Upper lobe of left lung (tissue), 6 donors: Measurements from ENCODE around the gene TUFM. TPM values are rescaled to one million over a fixed set of nuclear protein-coding genes. Genes with fewer than 3 reads are reported as not detected.

ENCODE experiments used
- ATAC-seq, 2 donors: fragments of 200-7000 bp; cut with Tn5 transposase; one replicate each; pipeline ENCODE4 v1.9.1; 2022; ENCODE audit warnings: mild to moderate bottlenecking in 2 of 2, moderate library complexity in 2 of 2; ENCODE audit not compliant: low FRiP score in 2 of 2
- DNase-seq, 2 donors: peaks; one replicate each; pipeline ENCODE4 v3.0.0-alpha.2; 2019 to 2020
- H3K27ac ChIP-seq, 4 donors: fragments of 200-600 bp; sonication (generic); one replicate each; pipeline ENCODE4 v1.5.1; 2016 to 2019
- H3K27me3 ChIP-seq, 4 donors: fragments of 200-600 bp; sonication (generic); one replicate each; pipeline ENCODE4 v1.5.1; 2017 to 2019
- H3K36me3 ChIP-seq, 4 donors: fragments of 200-600 bp; sonication (generic); one replicate each; pipeline ENCODE4 v1.5.1; 2016 to 2019
- H3K4me1 ChIP-seq, 4 donors: fragments of 200-600 bp; sonication (generic); one replicate each; pipeline ENCODE4 v1.5.1; 2018 to 2019
- H3K4me3 ChIP-seq, 4 donors: fragments of 200-600 bp; sonication (generic); one replicate each; pipeline ENCODE4 v1.5.1; 2017 to 2019; ENCODE audit warnings: mild to moderate bottlenecking in 2 of 4, moderate library complexity in 1 of 4
- H3K9me3 ChIP-seq, 4 donors: fragments of 200-600 bp; sonication (generic); one replicate each; pipeline ENCODE4 v1.5.1; 2018 to 2019
- CTCF ChIP-seq, 6 experiments: fragments of 450-650 bp in 4 of 6; fragments of 200-600 bp in 2 of 6; sonication (generic) in 2 of 6; IDR thresholded peaks; one replicate each; pipeline ENCODE4 v1.5.1; 2016 to 2019; ENCODE audit warnings: antibody characterized with exemption in 6 of 6
- EP300 ChIP-seq, 4 donors: sonication (generic); formaldehyde crosslinking; IDR thresholded peaks; one replicate each; pipeline ENCODE4 v1.5.1; 2017; ENCODE audit warnings: antibody characterized with exemption in 4 of 4, control low read depth in 2 of 4
- POLR2A ChIP-seq, 4 donors: fragments of 450-650 bp; IDR thresholded peaks; one replicate each; pipeline ENCODE4 v1.5.1; 2016 to 2017; ENCODE audit warnings: antibody characterized with exemption in 4 of 4, mild to moderate bottlenecking in 2 of 4
- POLR2AphosphoS5 ChIP-seq, 2 donors: sonication (generic); formaldehyde crosslinking; IDR thresholded peaks; one replicate each; pipeline ENCODE4 v1.5.1; 2017; ENCODE audit warnings: antibody characterized with exemption in 2 of 2
- WGBS, 2 donors: methylation state at CpG; one replicate each; pipeline ENCODE4 v1.1.5; 2017 to 2018; 5-methylcytosine and 5-hydroxymethylcytosine counted together
- total RNA-seq, 6 donors: library from RNA; depleted of rRNA in 4 of 6; stranded (reverse); fragments of >200 nt in 4 of 6; gene quantifications; one replicate each; pipeline versions ENCODE4 v1.1.0 to v1.2.1, GENCODE V29; 2016 to 2021
- donor health status: DM: no; HTN: no; CAD: no; lungs with moderate emphysema.
- donor health status: DM: no; HTN: yes; CAD: no; lungs with severe emphysema.

The TUFM gene
- total RNA-seq, 6 donors from 2014 or later: 87.7 to 143 (median 118) TPM

DNA sequence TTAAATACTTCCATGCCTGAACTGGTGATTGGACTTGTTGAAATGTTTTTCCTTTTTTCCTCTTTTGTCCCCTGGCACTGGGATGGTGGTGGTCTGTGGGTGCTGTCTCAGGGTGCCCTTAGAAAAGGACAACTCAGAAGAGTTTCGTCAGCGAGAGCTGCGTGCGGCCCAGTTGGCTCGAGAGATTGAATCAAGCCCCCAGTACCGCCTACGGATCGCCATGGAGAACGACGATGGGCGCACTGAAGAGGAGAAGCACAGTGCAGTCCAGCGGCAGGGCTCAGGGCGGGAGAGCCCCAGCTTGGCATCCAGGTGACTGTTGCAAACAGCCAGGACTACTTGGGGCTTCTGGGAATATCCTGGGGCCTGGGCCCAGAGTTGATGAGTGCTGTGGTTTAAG, 16.4 kb downstream of the TUFM start:
- 93 to 97% methylated on average over 13 of the region's 13 CpGs for WGBS, 2 donors
- peaks cover 71 to 97% (median 91%) of the 10 kb centered on the region in 4 donors for H3K36me3 ChIP-seq
- TF ChIP-seq EP300 (IDR thresholded peaks at IDR 0.05): no peak
- TF ChIP-seq POLR2AphosphoS5 (IDR thresholded peaks at IDR 0.05): no peak

GRCh38 chr16:28826141-28826540, 20.0 kb downstream of the TUFM start:
- TF ChIP-seq POLR2A (IDR thresholded peaks at IDR 0.05): no peak
- no peak for TF ChIP-seq EP300 (IDR thresholded peaks at IDR 0.05)
- no peak for TF ChIP-seq CTCF (IDR thresholded peaks at IDR 0.05)
- no peak for TF ChIP-seq POLR2AphosphoS5 (IDR thresholded peaks at IDR 0.05)
- Histone ChIP-seq H3K9me3 (no peaks in the 10 kb centered on the region), H3K27ac (no peak overlapping the region), H3K27me3 (no peaks in the 10 kb centered on the region), H3K4me1 (peaks cover 15 to 30% (median 21%) of the 10 kb centered on the region in 4 donors), H3K36me3 (peaks cover 36 to 61% (median 55%) of the 10 kb centered on the region in 4 donors), H3K4me3 (no peak overlapping the region)
- WGBS, 2 donors: 63 to 70% methylated on average over 6 of the region's 6 CpGs
- ATAC-seq (no peak), DNase-seq (no peak)

More for the DNA sequence above, 16.4 kb downstream of the TUFM start:
- no peaks in the 10 kb centered on the region for H3K9me3 ChIP-seq
- DNase-seq (no peak), ATAC-seq (no peak)
- no peaks in the 10 kb centered on the region for H3K27me3 ChIP-seq
- H3K4me1 ChIP-seq: peaks cover 8 to 16% (median 10%) of the 10 kb centered on the region in 4 donors
- no peak overlapping the region for H3K27ac ChIP-seq
- no peak overlapping the region for H3K4me3 ChIP-seq

DNA sequence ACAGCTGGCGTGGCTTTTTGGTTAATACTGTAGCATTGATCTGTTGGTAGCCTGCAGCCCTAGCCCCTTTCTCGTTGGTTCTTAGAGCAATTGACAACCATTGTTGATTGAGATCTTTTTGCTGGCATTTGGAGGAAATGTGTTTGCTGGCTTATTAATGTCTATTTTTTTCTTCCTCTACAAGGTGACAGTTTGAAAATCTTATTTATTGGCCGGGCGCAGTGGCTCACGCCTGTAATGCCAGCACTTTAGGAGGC, 21.5 kb downstream of the TUFM start:
- Histone ChIP-seq H3K4me3 (peak overlapping the region; percentile 85 to 99 (median 95)), H3K27ac (peak overlapping the region; percentile 97 to 100 (median 98)), H3K9me3 (no peaks in the 10 kb centered on the region), H3K36me3 (peaks cover 21 to 46% (median 40%) of the 10 kb centered on the region in 4 donors), H3K4me1 (peaks cover 15 to 30% (median 21%) of the 10 kb centered on the region in 4 donors), H3K27me3 (no peaks in the 10 kb centered on the region)
- TF ChIP-seq EP300 (IDR thresholded peaks at IDR 0.05) (no peak), CTCF (IDR thresholded peaks at IDR 0.05) (no peak), POLR2AphosphoS5 (IDR thresholded peaks at IDR 0.05) (no peak), POLR2A (IDR thresholded peaks at IDR 0.05) (no peak)
- 34 to 48% methylated on average over 5 of the region's 5 CpGs for WGBS, 2 donors
- no peak for DNase-seq
- no peak for ATAC-seq

DNA sequence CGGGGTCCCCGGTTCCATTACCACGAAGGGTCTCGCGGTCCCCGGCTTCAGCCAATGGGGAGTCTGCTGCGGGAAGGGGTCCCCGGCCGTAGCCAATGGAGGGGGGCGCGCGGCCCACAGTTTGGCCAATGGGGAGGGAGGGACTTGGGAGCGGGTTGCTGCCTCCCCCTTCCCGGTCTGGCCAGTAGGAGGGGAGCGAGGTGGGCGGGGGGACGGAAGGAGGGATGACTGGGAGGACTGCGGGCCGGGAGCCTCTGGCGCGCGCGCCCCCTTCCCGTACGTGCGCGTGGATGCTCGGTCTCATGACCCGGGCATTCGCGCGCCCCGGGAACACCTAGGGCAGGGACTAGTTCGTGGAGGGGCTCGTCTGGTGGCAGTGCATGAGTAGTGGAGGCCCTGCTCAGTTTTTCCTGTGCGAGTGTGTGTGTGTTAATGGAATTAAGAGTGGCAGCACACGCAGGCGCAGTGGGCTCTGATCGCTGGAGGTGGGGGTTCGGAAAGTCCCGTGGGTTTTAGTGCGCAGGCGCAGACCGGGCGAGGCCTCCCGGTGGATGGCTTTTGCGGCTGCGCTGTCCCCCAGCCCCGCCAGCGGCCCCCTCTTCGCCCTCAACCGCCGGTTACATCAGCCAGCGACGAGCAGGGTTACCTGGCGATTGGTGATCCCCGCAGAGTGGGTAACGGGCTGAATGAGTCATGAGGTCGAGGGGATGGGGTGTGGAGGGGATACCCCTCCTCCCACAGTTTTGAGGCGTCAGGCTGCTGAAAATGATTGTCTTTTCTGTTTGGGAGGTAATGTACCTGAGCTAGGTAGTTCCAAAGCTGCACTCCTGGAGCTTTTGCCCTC, 22.1 kb downstream of the TUFM start:
- Histone ChIP-seq H3K9me3 (no peaks in the 10 kb centered on the region), H3K36me3 (peaks cover 17 to 41% (median 35%) of the 10 kb centered on the region in 4 donors), H3K4me1 (peaks cover 15 to 30% (median 21%) of the 10 kb centered on the region in 4 donors), H3K4me3 (peak overlapping the region; percentile 85 to 99 (median 95)), H3K27ac (peak overlapping the region; percentile 97 to 100 (median 98)), H3K27me3 (no peaks in the 10 kb centered on the region)
- ATAC-seq (peak; percentile 96 to 97), DNase-seq (peak; percentile 95 to 96)
- WGBS, 2 donors: 0 to 1% methylated on average over 25 to 41 of the region's 60 CpGs
- peak in 1 of 4 donors; percentile 49 for TF ChIP-seq EP300 (IDR thresholded peaks at IDR 0.05)
- TF ChIP-seq POLR2A (IDR thresholded peaks at IDR 0.05): peak in 2 of 4 donors; percentile 47 to 78
- TF ChIP-seq POLR2AphosphoS5 (IDR thresholded peaks at IDR 0.05): peak in 1 of 2 donors; percentile 77
- TF ChIP-seq CTCF (IDR thresholded peaks at IDR 0.05): peak in 5 of 6 experiments; percentile 23 to 67 (median 55)

DNA sequence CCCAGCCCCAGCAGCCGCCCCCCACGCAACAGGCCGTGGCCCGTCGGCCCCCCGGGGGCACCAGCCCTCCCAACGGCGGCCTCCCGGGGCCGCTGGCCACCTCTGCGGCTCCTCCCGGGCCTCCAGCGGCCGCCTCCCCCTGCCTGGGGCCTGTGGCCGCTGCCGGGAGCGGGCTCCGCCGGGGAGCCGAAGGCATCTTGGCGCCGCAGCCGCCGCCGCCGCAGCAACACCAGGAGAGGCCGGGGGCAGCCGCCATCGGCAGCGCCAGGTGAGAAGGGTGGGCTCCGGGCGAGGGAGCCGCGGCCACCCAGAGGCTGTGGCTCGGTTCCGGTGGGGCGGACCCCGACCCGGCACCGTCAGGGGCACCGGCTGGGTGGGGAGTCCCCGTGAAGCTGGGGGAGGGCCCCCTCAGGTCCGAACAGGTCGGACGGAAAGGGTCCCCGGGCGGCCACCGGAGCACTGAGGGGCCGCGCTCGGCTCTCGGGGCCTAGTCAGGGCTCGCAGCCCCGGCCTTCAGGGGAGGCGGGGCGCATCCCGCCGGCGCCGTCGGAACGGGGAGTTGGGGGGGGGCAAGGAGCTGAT, 22.8 kb downstream of the TUFM start:
- Histone ChIP-seq H3K27ac (peak overlapping the region; percentile 97 to 100 (median 98)), H3K4me1 (peaks cover 15 to 30% (median 21%) of the 10 kb centered on the region in 4 donors), H3K4me3 (peak overlapping the region; percentile 85 to 99 (median 95)), H3K36me3 (peaks cover 13 to 34% (median 28%) of the 10 kb centered on the region in 4 donors), H3K27me3 (no peaks in the 10 kb centered on the region), H3K9me3 (no peaks in the 10 kb centered on the region)
- ATAC-seq: peak in 1 of 2 donors; percentile 0
- 1% methylated on average over 40 of the region's 62 CpGs; no CpG with 5 or more reads in 1 of the 2 donors for WGBS, 2 donors
- DNase-seq: no peak
- TF ChIP-seq POLR2AphosphoS5 (IDR thresholded peaks at IDR 0.05) (no peak), EP300 (IDR thresholded peaks at IDR 0.05) (no peak), CTCF (IDR thresholded peaks at IDR 0.05) (no peak), POLR2A (IDR thresholded peaks at IDR 0.05) (no peak)
